Liver (tissue), 9 donors: ENCODE measurements around the gene ZNF639. TPM values are rescaled to one million over a fixed set of nuclear protein-coding genes. Genes with fewer than 3 reads are reported as not detected.

Experiments
- DNase-seq: peaks from one replicate; pipeline ENCODE4 v3.0.0-alpha.2; 2017; ENCODE audit warnings: low spot score
- H3K27ac ChIP-seq, 2 donors: one replicate each; pipeline ENCODE4 v1.7.0; 2013; ENCODE audit warnings: inconsistent platforms in 2 of 2, low read length in 2 of 2, control low read depth in 1 of 2, low read depth in 1 of 2, mild to moderate bottlenecking in 1 of 2
- H3K27me3 ChIP-seq, 4 donors: one replicate each; pipeline versions ENCODE4 v1.6.1 to v1.7.0; 2013; ENCODE audit warnings: low read length in 3 of 4, inconsistent platforms in 1 of 4, mild to moderate bottlenecking in 1 of 4, moderate library complexity in 1 of 4; ENCODE audit not compliant: control insufficient read depth in 4 of 4, insufficient read depth in 4 of 4
- H3K36me3 ChIP-seq, 4 donors: one replicate each; pipeline versions ENCODE4 v1.6.1 to v1.7.0; 2013; ENCODE audit warnings: low read length in 3 of 4, mild to moderate bottlenecking in 3 of 4, low read depth in 1 of 4, moderate library complexity in 1 of 4; ENCODE audit not compliant: control insufficient read depth in 4 of 4, insufficient read depth in 3 of 4
- H3K4me1 ChIP-seq, 4 donors: one replicate each; pipeline versions ENCODE4 v1.6.1 to v1.7.0; 2013; ENCODE audit warnings: low read length in 3 of 4, mild to moderate bottlenecking in 3 of 4, moderate library complexity in 1 of 4; ENCODE audit not compliant: control insufficient read depth in 4 of 4, insufficient read depth in 4 of 4
- H3K4me3 ChIP-seq, 3 donors: one replicate each; pipeline versions ENCODE4 v1.6.1 to v1.7.0; 2013; ENCODE audit warnings: low read length in 3 of 3, control low read depth in 1 of 3, low read depth in 1 of 3, mild to moderate bottlenecking in 1 of 3
- H3K9ac ChIP-seq, 2 donors: one replicate each; pipeline ENCODE4 v1.7.0; 2013; ENCODE audit warnings: low read length in 2 of 2, mild to moderate bottlenecking in 2 of 2, moderate library complexity in 2 of 2, control low read depth in 1 of 2, low read depth in 1 of 2
- H3K9me3 ChIP-seq, 4 donors: one replicate each; pipeline versions ENCODE4 v1.6.1 to v1.7.0; 2013; ENCODE audit warnings: low read length in 3 of 4; ENCODE audit not compliant: control insufficient read depth in 4 of 4
- ATF3 ChIP-seq: IDR thresholded peaks from 2 replicates; pipeline ENCODE4 v1.6.1; 2016; ENCODE audit warnings: antibody characterized with exemption
- CTCF ChIP-seq: fragments of 150-350 bp; IDR thresholded peaks from 2 replicates; pipeline ENCODE4 v1.5.1; 2017; ENCODE audit warnings: improper control_type of control experiment, low read depth, low read length; ENCODE audit not compliant: missing input control
- EGR1 ChIP-seq, 2 donors: IDR thresholded peaks; 2 replicates each; pipeline ENCODE4 v1.6.1; 2016 to 2018; ENCODE audit warnings: antibody characterized with exemption in 2 of 2, low read depth in 2 of 2
- FOXA1 ChIP-seq: IDR thresholded peaks from 2 replicates; pipeline ENCODE4 v1.6.1; 2016; ENCODE audit warnings: antibody characterized with exemption
- FOXA2 ChIP-seq: IDR thresholded peaks from 2 replicates; pipeline ENCODE4 v1.6.1; 2016; ENCODE audit warnings: antibody characterized with exemption
- GABPA ChIP-seq, 2 donors: IDR thresholded peaks in 1 of 2; conservative IDR thresholded peaks in 1 of 2; 2 replicates each; pipeline ENCODE4 v1.6.1; 2016; ENCODE audit warnings: antibody characterized with exemption in 2 of 2, mild to moderate bottlenecking in 1 of 2, moderate library complexity in 1 of 2
- HNF4A ChIP-seq, 2 donors: conservative IDR thresholded peaks; 2 replicates each; pipeline ENCODE4 v1.6.1; 2016; ENCODE audit warnings: antibody characterized with exemption in 2 of 2, mild to moderate bottlenecking in 2 of 2
- HNF4G ChIP-seq: IDR thresholded peaks from 2 replicates; pipeline ENCODE4 v1.6.1; 2016; ENCODE audit warnings: antibody characterized with exemption
- JUND ChIP-seq, 2 donors: IDR thresholded peaks; 2 replicates each; pipeline ENCODE4 v1.6.1; 2016; ENCODE audit warnings: antibody characterized with exemption in 2 of 2
- NR2F2 ChIP-seq: IDR thresholded peaks from 2 replicates; pipeline ENCODE4 v1.6.1; 2016; ENCODE audit warnings: antibody characterized with exemption
- RXRA ChIP-seq, 2 donors: IDR thresholded peaks; 2 replicates each; pipeline ENCODE4 v1.6.1; 2017 to 2018; ENCODE audit warnings: antibody characterized with exemption in 2 of 2, mild to moderate bottlenecking in 1 of 2
- SP1 ChIP-seq: IDR thresholded peaks from 2 replicates; pipeline ENCODE4 v1.6.1; 2018; ENCODE audit warnings: antibody characterized with exemption, mild to moderate bottlenecking
- TAF1 ChIP-seq: conservative IDR thresholded peaks from 2 replicates; pipeline ENCODE4 v1.6.1; 2016; ENCODE audit warnings: antibody characterized with exemption, mild to moderate bottlenecking
- YY1 ChIP-seq: IDR thresholded peaks from 2 replicates; pipeline ENCODE4 v1.6.1; 2016; ENCODE audit warnings: antibody characterized with exemption, mild to moderate bottlenecking
- ZBTB33 ChIP-seq: IDR thresholded peaks from 2 replicates; pipeline ENCODE4 v1.6.1; 2016; ENCODE audit warnings: antibody characterized with exemption
- WGBS: extraction: QIAGEN DNeasy Blood & Tissue Kit; methylation state at CpG from one replicate; pipeline ENCODE4 v1.1.7; 2013; 5-methylcytosine and 5-hydroxymethylcytosine counted together
- polyA plus RNA-seq, 2 donors: library from polyadenylated mRNA; stranded (reverse) in 1 of 2; unstranded in 1 of 2; fragments of 200-250 nt in 1 of 2; fragments of >200 nt in 1 of 2; fragmentation: Nextera tagmentation in 1 of 2; extraction: Ambion mirVana in 1 of 2; gene quantifications; one replicate each; pipeline versions ENCODE4 v1.2.1 to v1.2.3, GENCODE V29; 2013 to 2015
- total RNA-seq, 2 donors: library from RNA; depleted of rRNA; stranded (reverse); fragments of >200 nt; gene quantifications; one replicate each; pipeline ENCODE4 v1.2.3, GENCODE V29; 2014
- donor health status: healthy.
- donor health status: healthy.
- donor health status: healthy.
- donor health status: healthy.
- donor health status: healthy.

Gene ZNF639
- total and polyA plus RNA-seq, 4 donors, result 8.7 to 23.4 (median 16.3) TPM

- H3K36me3 ChIP-seq, result peaks cover 2 to 33% (median 30%) of the 10 kb centered on the region in 4 donors
- no peak for DNase-seq
- H3K27ac ChIP-seq, result no peak overlapping the region
- no peaks in the 10 kb centered on the region for H3K27me3 ChIP-seq
- no peak overlapping the region for H3K4me3 ChIP-seq
- H3K4me1 ChIP-seq, result no peaks in the 10 kb centered on the region
- TF ChIP-seq RXRA (IDR thresholded peaks at IDR 0.05) (no peak), SP1 (no peak), JUND (IDR thresholded peaks at IDR 0.05) (no peak), FOXA1 (no peak), CTCF (no peak), NR2F2 (no peak), GABPA (IDR thresholded peaks at IDR 0.05 in 1 of 2, conservative IDR thresholded peaks at IDR 0.05 in 1 of 2) (no peak), EGR1 (IDR thresholded peaks at IDR 0.05; ENCODE audit: low read depth in 2 of 2) (no peak), TAF1 (no peak), FOXA2 (no peak), ZBTB33 (no peak), HNF4G (no peak), YY1 (no peak), ATF3 (no peak), HNF4A (conservative IDR thresholded peaks at IDR 0.05) (no peak)
- no peaks in the 10 kb centered on the region for H3K9me3 ChIP-seq
- 96% methylated on average over 1 of the region's 1 CpG for WGBS
- H3K9ac ChIP-seq, result no peak overlapping the region
Measured at GRCh38 chr3:179376474-179376873, 53.6 kb downstream of the ZNF639 start.

Other genes starting within 250 kb of the ZNF639 start
- 10 to 100 TPM; 10.6 to 14.6 TPM for gene PIK3CA, start 174.7 kb upstream of the ZNF639 start, total RNA-seq
- 1 to 10 TPM; 3.6 to 3.9 TPM for gene PIK3CA, start 174.7 kb upstream of the ZNF639 start, polyA plus RNA-seq
- 1 to 10 TPM; 1.6 to 2.8 TPM for gene KCNMB3, start 71.9 kb upstream of the ZNF639 start, total RNA-seq
- 1 to 10 TPM in 1 of 2 donors, under 1 TPM in 1; 0.44 to 3.1 TPM for gene KCNMB3, start 71.9 kb upstream of the ZNF639 start, polyA plus RNA-seq
- 10 to 100 TPM; 17.1 to 31.9 TPM for gene MFN1, start 24.7 kb downstream of the ZNF639 start, total RNA-seq
- gene MFN1, start 24.7 kb downstream of the ZNF639 start, polyA plus RNA-seq, result 1 to 10 TPM; 6.4 to 8.4 TPM
- 10 to 100 TPM in 1 of 2 donors, 1 to 10 TPM in 1; 7.8 to 19.9 TPM for gene GNB4, start 128.4 kb downstream of the ZNF639 start, total RNA-seq
- gene GNB4, start 128.4 kb downstream of the ZNF639 start, polyA plus RNA-seq, result 1 to 10 TPM; 1.9 to 2.5 TPM
- gene ACTL6A, start 239.9 kb downstream of the ZNF639 start, total RNA-seq, result 10 to 100 TPM; 26.5 to 29.4 TPM
- 10 to 100 TPM; 14.9 to 21.8 TPM for gene ACTL6A, start 239.9 kb downstream of the ZNF639 start, polyA plus RNA-seq